ENCODE measurements around the gene HLA-DMA. TPM values are rescaled to one million over a fixed set of nuclear protein-coding genes. Genes with fewer than 3 reads are reported as not detected.
A peak's percentile ranks its signal among the peaks of the same experiment; 100 is the strongest.
"Not testable (repeated sequence)": the region's sequence is repeated elsewhere in the genome, so short reads cannot be mapped to it uniquely, and the experiment has no call there.

The HLA-DMA gene
- total RNA-seq, 1 experiment from 2014 or later, result 16.8 TPM

DNA sequence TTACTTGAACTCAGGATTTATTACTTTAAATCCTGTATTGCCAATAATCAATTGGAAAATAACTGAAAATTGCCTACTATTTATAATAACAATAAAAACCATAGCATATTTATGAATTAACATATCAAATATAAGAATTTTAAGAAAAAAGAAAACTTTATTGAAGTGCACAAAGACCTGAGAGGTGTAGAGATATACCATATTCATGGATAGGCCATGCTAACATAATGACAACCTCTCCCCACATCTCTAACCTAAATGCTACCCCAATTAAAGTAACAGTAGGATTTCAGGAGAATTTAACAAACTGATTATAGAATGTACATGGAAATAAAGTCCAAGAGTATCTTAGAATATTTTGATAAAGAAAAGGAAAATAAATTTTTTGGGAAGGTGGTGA lies 6.9 kb downstream of the HLA-DMA start:
- peaks cover 10% of the 10 kb centered on the region for H3K9me3 ChIP-seq
- no peak overlapping the region for H3K4me3 ChIP-seq
- no peak for DNase-seq
- H3K27me3 ChIP-seq, result no peaks in the 10 kb centered on the region
- no peaks in the 10 kb centered on the region for H3K36me3 ChIP-seq

DNA sequence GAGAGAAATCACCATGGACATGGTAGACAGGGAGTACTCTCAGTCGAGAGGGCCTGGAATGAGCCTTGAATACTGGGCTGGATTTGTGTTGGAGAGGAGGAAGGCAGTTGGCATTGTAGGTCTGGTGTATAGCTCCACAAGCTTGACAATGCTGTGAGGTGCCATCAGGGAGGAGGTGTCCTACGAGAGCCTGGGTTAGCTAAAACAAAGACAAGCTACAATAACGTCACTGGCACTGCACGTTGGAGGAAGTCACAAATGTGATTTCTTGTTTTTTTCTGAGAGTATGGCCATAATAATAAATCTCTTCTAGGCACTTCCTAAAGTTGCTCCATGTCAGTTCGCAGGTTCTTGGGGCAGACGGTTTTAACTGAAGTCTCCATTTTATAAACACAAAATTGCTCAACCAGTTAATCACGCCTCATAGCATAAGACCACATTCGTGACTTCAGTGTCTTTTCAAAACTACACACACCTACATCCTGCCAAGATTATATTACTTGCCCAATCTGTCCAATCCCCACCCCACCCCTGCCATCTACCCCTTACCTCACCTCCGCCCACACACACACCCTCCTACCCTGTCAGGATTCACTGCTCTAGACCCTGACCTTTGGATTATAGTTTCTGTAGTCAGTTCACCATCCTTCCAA lies 7.7 kb downstream of the HLA-DMA start:
- no peaks in the 10 kb centered on the region for H3K27me3 ChIP-seq
- H3K4me3 ChIP-seq, result no peak overlapping the region
- no peaks in the 10 kb centered on the region for H3K36me3 ChIP-seq
- DNase-seq, result peak; percentile 84
- H3K9me3 ChIP-seq, result peaks cover 10% of the 10 kb centered on the region

DNA sequence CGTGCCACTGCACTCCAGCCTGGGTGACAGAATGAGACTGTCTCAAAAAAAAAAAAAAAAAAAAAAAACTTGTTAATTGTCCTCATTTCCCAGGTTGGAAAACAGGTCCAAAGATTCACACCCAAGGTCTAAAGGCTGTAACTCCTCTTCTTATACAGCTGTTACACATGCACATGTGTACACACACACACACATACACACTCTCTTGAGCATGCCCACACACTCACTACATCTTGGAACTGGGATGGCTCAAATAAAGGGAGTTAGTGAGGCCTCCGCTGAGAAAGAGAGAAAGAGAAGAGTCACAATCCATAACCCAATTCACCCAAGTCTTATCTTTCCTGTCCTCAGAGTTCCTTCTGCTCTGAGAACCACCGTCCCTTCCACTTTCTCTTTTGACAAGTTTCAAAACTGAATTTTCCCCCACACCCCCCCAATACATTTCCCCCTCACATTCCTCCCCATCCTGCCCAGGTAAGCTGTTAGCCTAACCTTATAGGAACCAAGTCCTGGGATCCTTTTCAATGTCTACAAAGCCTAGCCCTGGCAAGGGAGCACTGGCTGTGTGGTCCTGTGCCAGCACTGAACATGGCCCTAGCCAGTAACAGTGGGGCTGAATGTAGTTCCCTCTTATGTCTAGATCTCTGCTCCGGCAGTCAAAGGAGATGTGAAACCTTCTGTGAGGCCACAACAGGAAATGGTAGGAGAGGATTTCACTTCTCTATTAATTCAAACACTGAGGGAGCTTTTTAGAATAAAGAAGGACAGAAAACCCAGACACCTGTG lies 8.8 kb downstream of the HLA-DMA start:
- no peak for DNase-seq
- Histone ChIP-seq H3K27me3 (peaks cover 7% of the 10 kb centered on the region), H3K4me3 (no peak overlapping the region), H3K36me3 (no peaks in the 10 kb centered on the region), H3K9me3 (peaks cover 10% of the 10 kb centered on the region)

DNA sequence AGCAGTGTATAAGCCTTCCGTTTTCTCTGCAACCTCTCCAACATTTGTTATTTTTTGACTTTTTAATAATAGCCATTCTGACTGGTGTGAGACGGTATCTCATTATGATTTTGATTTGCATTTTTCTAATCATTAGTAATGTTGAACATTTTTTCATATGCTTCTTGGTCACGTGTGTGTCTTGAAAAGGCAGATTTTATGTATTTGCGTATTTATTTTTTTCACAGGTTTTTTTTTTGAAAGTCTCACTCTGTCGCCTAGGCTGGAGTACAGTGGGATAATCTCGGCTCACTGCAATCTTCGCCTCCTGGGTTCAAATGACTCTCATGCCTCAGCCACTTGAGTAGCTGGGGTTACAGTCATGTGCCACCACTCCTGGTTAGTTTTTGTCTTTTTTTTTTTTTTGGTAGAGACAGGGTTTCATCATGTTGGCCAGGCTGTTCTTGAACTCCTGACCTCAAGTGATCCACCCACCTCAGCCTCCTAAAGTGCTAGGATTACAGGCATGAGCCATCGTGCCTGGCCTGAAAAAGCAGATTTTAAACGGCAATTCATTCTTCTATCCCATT lies 10.3 kb downstream of the HLA-DMA start:
- DNase-seq, result not testable (repeated sequence)

DNA sequence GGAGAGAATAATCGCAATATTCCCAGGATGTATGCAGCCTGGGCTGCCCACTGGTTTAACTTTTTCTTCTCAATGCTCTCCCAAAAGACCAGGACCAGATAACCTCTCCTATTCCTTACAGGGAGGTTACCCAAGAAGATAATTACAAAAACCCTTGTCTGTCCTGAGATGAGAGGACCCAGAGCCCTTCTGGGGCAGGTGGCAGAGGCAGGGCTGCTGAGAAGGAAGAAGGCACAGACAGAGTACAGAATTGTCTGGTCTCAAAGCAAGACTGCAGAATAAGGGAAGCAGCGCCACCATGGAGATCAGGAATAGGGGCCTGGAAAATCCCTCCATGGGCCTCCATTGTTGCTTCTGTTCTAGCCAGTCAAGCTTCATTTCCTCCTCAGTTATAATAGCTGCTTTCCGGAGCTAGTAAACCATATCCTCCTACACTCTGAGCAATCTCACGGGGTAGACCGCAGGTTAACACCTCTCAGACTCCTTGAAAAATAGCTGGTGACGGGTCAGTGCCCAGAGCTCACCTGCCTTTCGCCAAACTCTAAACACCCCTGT lies 11.6 kb downstream of the HLA-DMA start:
- no peak overlapping the region for H3K4me3 ChIP-seq
- no peaks in the 10 kb centered on the region for H3K36me3 ChIP-seq
- H3K27me3 ChIP-seq, result peaks cover 7% of the 10 kb centered on the region
- no peak for DNase-seq
- H3K9me3 ChIP-seq, result peaks cover 7% of the 10 kb centered on the region

More for the DNA sequence above, 10.3 kb downstream of the HLA-DMA start:
- H3K36me3 ChIP-seq, H3K4me3 ChIP-seq, H3K27me3 ChIP-seq: not testable (repeated sequence)
- peaks cover 10% of the 10 kb centered on the region for H3K9me3 ChIP-seq

DNA sequence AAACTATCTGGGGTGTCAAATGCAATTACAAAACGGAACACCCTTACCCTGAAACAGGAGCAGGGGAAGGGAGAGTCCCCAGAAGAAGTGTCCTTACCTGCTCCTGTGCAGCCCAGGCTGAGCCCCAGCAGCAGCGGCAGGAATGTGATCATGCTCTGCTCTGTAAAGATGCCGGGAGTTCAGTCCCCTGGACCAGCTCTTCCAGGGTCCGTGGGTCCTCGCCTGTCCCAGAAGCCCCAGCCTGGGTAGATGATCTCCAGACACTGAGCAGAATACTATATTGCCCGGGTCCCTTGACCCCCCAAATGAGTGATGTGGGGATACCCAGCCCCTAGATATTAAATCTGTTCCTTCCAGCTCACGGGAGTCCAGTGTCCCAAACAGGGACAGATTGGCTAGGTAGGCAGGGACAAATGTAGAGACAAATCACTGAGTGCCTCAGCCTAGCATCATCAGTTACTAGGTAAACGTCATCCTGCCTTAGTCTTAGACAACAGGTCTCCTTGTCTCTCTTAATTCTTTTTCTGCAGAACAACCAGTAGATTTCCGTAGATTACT lies 12.2 kb downstream of the HLA-DMA start, which contains the start of gene HLA-DMB:
Gene HLA-DMB, minus strand, starts transcription at position 373 of the 558 bp plus-strand sequence. Its CDS starts 221 bp downstream, at position 152.
- peaks cover 2% of the 10 kb centered on the region; the same call in 1 of the 2 replicates for H3K9me3 ChIP-seq
- peak within 1 kb of the TSS; percentile 39 for H3K4me3 ChIP-seq
- H3K27me3 ChIP-seq, result peaks cover 7% of the 10 kb centered on the region
- no peaks in the 10 kb centered on the region for H3K36me3 ChIP-seq
- DNase-seq, result peak; percentile 65

DNA sequence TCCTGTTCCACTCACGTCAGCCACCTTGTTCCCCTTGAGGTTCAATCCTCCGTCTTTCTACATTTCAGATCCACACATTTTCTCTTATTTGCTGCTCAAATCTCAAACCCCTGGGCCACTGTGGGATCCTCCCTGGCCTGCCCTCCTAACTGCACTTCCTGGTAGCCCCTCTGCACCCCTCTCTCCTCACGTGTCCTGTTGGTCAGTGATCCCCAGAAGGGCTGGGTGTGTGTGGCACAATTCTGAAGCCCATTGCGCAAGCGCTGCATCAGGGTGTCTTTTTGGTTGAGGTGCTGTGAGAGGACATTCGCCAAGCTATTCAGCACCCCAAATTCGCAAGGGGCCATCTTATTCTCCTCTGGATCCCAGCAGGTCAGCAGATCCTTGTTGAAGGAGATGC lies 14.4 kb downstream of the HLA-DMA start:
- peaks cover 7% of the 10 kb centered on the region for H3K27me3 ChIP-seq
- H3K36me3 ChIP-seq, result no peaks in the 10 kb centered on the region
- DNase-seq, result no peak
- no peak overlapping the region for H3K4me3 ChIP-seq
- no peaks in the 10 kb centered on the region for H3K9me3 ChIP-seq

DNA sequence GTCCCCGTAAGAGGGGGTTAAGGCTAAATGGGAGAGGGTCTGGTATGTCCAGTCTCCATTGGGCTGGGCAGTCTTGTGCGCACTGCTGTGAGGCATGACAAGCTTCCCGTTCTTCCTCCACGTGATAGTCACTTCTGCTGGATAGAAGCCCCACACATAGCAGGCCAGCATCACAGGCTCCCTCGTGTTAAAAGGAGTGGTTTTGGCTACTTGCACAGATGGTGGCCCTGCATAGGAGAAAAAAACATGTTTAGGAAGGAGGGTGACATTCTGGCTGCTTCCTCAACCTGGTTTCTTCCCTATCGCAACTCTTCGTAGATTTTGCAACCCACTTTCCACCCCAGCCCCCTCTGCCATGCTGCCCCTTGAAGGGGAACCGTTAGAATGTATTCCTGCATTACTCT lies 15.7 kb downstream of the HLA-DMA start:
- Histone ChIP-seq H3K36me3 (no peaks in the 10 kb centered on the region), H3K27me3 (peaks cover 7% of the 10 kb centered on the region), H3K9me3 (no peaks in the 10 kb centered on the region), H3K4me3 (no peak overlapping the region)
- DNase-seq, result no peak

DNA sequence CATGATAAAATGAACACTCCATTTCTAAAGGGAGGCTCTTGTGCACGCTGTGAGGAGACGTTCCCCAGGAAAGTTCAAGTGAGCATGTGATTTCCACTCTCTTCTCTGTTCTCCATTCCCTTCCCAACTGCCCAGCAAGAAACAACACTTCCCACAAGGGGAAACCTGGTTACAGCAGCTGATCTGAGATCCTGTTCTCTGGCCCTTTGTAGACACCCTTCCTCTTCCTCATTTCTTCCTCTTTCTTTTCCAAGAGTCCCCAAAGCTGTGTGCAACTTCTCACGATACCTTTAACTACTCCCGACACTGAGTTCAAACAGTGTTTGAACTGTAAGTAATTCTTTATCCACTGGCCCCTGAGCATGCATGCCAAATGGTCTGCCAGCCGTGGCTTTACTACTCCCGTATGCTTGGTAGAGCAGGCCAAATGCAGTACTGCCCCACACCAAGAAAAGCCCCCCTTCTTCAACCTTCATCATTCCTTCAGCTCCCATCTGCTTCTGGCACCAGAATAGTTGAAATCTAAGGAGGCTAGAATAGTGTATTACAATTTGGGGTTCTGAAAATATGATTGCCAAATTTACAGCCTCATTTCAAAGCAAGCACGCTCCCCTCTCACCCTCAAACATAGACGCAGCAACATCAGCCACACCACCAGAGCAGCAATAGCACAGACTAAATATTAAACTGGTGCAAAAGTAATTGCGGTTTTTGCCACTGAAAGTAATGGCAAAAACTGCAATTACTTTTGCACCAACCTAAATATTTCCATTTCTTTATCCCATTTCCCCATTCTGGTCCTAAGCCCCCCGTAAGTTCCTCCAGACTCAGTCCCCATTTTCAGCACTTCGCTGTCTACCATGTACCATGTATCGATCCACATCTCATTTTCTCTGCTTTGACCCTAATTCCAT lies 16.4 kb downstream of the HLA-DMA start:
- no peaks in the 10 kb centered on the region for H3K36me3 ChIP-seq
- no peak for DNase-seq

DNA sequence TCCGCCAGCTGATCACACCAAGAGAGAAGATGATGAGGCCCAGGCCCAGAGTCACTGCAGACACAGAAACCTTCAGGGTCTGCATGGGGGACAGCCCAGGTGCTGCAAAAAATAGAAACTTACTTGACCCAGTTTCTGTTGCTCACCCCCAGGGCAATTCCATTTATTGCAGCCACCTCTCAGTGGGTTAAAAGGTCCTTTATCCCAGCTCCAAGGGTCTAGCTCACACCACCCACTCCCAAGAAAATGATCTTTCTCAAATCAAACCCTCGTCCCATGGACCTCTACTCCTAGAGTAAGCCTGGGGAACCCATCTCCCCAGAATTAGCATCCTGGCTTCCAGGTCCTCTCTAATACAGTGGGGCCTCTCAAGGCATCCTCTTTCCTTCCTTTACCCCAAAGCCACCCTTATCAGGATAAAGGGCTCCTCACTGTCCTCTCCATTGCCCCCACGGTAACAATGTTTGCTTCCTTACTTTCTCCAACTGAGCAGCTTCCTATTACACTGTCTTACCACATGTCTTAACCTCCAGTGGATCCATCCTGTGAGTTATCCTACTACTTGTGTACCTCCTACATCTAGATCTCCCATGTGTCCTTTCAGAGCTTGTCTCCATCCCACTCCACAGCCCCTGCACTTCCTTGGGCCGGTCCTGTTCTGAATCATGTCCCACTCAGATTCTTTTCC lies 17.2 kb downstream of the HLA-DMA start:
- Histone ChIP-seq H3K4me3 (no peak overlapping the region), H3K9me3 (no peaks in the 10 kb centered on the region), H3K27me3 (peaks cover 7% of the 10 kb centered on the region), H3K36me3 (no peaks in the 10 kb centered on the region)
- DNase-seq, result no peak

More for the DNA sequence above, 16.4 kb downstream of the HLA-DMA start:
- Histone ChIP-seq H3K9me3 (no peaks in the 10 kb centered on the region), H3K27me3 (peaks cover 7% of the 10 kb centered on the region), H3K4me3 (no peak overlapping the region)

DNA sequence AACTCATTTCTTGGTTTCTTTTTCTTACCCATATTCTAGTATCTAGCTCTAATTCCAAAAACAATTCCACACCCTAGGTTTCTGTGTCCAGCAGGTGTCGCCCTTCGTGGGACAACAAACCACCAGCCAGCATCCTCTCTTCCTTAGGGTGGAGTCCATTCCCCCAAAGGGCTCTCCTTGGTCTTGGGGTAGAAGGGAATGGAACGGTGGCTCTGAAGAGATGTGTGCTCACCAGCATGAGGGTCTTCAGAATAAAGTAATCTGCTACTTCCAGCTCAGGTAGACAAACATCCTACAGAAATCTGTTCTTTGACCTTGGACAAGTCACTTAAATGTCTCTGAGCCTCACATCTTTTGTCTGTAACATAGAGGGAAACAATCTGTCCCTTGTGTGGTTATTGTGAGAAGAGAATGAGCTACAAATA lies 19.2 kb downstream of the HLA-DMA start:
- no peaks in the 10 kb centered on the region for H3K9me3 ChIP-seq
- no peak overlapping the region for H3K4me3 ChIP-seq
- H3K36me3 ChIP-seq, result no peaks in the 10 kb centered on the region
- H3K27me3 ChIP-seq, result peaks cover 12% of the 10 kb centered on the region
- DNase-seq, result peak; percentile 83

DNA sequence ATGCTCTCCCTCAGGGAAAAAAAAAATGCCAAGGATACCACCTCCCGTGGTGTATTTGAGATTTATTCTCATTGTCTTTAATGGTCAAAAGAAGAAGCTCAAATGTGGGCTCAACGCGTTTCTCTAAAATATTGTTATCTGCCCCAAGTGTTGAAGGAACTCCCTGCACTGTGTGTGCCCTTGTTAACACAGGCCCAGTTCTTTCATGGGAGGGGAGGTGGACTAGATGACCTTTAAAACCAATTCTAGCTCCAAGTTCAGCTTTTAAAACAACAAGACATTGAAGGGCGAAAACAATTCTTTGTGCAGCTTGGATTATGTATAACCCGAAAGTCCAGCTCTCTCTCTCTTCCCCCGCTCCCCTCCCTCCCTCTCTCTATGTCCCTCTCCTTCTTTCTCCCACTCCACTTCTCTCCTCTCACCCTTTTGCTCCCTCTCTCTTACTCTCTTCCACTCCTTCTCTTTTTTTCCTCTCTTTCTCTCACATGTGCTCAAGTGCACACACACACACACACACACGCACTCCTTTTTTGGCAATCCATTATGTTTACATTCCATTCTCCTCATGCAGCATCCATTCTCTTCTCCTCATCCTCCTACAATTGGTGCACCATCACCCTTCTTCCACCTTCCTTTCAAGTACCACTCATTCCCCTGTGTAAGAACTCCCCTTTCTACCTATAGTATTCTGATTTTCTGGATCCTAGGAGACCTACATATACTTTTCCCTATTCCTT lies 20.6 kb downstream of the HLA-DMA start:
- DNase-seq, result peak; percentile 44

DNA sequence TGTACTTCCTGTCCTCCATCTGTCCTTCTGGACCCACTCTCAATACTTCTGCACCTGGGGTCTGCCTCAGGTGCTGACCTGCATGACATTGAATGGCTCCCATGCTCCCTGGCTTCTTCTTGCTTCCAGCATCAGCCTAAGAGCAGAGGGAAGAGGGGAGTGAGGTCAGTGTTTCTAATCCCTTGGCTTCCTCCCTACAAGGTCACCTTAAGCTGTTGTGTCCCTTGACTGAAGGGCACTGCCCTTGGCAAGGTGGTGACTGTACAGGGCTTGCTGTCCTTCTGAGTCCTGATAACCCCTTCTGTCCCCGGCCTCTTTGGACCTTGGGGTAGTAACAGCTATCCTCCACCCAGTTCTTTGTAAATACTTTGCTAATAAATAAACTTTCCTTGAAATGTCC lies 21.7 kb downstream of the HLA-DMA start:
- H3K4me3 ChIP-seq, result no peak overlapping the region
- H3K36me3 ChIP-seq, result no peaks in the 10 kb centered on the region
- H3K27me3 ChIP-seq, result peaks cover 12% of the 10 kb centered on the region
- no peak for DNase-seq
- H3K9me3 ChIP-seq, result no peaks in the 10 kb centered on the region

More for the DNA sequence above, 20.6 kb downstream of the HLA-DMA start:
- H3K27me3 ChIP-seq, result peaks cover 12% of the 10 kb centered on the region
- H3K9me3 ChIP-seq, result no peaks in the 10 kb centered on the region
- H3K36me3 ChIP-seq, result no peaks in the 10 kb centered on the region
- no peak overlapping the region for H3K4me3 ChIP-seq

DNA sequence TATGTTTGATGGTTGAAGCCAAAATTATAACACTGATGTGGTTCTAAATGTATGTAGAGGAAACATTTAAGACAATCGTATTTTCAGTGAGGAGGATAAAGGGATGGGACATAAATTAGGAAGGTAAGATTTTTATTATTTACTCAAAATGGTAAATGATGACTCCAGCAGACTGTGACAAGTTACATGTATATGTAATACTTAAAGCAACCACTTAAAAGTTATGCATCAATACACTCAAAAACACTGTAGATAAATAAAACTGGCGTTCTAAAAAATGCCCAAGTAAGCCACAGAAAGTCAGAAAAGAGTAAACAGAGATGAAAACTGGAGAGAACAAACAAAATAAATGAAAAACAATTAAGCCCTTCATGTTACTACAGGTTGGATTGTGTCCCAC lies 30.8 kb downstream of the HLA-DMA start:
- DNase-seq, result no peak
- Histone ChIP-seq H3K27me3 (no peaks in the 10 kb centered on the region), H3K9me3 (no peaks in the 10 kb centered on the region), H3K36me3 (no peaks in the 10 kb centered on the region), H3K4me3 (no peak overlapping the region)

DNA sequence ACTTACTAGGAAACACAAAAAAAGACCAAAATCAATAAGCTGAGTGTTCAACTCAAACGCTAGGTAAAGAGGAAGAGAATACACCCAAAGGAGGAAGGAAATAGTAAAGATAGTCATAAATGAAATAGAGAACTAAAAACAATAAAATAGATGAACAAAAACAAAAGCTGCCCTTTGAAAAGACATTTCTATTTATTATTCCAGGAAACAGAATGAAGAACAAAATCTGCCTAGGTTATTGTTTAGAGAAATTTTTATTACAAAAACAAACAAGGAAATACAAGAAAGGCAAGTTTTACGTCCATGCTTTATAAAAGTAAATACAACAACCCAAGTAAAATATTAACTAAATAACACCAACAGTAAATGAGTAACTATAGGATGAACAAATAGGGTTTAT lies 32.2 kb downstream of the HLA-DMA start:
- Histone ChIP-seq H3K27me3 (peaks cover 3% of the 10 kb centered on the region; the same call in 1 of the 2 replicates), H3K4me3 (no peak overlapping the region), H3K36me3 (no peaks in the 10 kb centered on the region), H3K9me3 (no peaks in the 10 kb centered on the region)
- no peak for DNase-seq
